Mammary epithelial cell (primary cell): ENCODE measurements around the gene STK24.

Experiments
- CTCF ChIP-seq, 2 donors: IDR thresholded peaks in 1 of 2; conservative IDR thresholded peaks in 1 of 2; 2 replicates each; pipeline ENCODE4 v1.5.1; 2011 to 2012; ENCODE audit warnings: inconsistent platforms in 2 of 2, low read length in 2 of 2, mild to moderate bottlenecking in 2 of 2, control low read depth in 1 of 2, low read depth in 1 of 2; ENCODE audit not compliant: insufficient read depth in 1 of 2; ENCODE audit errors: extremely low read depth in 1 of 2
- EZH2 ChIP-seq: IDR thresholded peaks from 2 replicates; pipeline ENCODE4 v1.6.1; 2012; ENCODE audit warnings: low read length, inconsistent platforms, borderline replicate concordance

DNA sequence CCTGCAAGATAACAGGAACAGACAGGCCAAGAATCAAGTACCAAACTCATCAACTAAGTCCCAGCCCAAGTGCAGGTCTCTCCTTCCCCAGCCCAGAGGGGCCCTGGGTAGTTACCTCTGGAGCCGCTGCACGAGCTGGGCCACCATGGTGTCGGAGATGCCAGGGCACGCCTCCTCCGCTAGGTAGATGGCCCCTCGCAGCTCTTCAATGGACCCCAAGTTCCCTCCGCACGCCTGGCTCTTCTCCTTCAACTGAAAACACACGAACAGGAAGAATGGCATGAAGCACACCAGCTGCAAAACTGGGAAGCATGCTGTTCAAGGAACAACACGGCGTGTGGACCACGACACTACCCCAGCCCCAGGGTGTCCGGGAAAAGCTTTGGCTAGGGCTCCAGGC lies 119.9 kb downstream of the STK24 start:
- no peak for TF ChIP-seq CTCF (conservative IDR thresholded peaks at IDR 0.05 in 1 of 2, IDR thresholded peaks at IDR 0.05 in 1 of 2; ENCODE audit: extremely low read depth in 1 of 2, insufficient read depth in 1 of 2, low read depth in 1 of 2, low read length in 2 of 2)
- no peak for TF ChIP-seq EZH2
